ENCODE measurements around the gene PIP4K2A. TPM values are rescaled to one million over a fixed set of nuclear protein-coding genes. Genes with fewer than 3 reads are reported as not detected.

PIP4K2A gene
- total RNA-seq, 1 donor from 2014 or later: 22.4 TPM

- TF ChIP-seq, protein P1, sequence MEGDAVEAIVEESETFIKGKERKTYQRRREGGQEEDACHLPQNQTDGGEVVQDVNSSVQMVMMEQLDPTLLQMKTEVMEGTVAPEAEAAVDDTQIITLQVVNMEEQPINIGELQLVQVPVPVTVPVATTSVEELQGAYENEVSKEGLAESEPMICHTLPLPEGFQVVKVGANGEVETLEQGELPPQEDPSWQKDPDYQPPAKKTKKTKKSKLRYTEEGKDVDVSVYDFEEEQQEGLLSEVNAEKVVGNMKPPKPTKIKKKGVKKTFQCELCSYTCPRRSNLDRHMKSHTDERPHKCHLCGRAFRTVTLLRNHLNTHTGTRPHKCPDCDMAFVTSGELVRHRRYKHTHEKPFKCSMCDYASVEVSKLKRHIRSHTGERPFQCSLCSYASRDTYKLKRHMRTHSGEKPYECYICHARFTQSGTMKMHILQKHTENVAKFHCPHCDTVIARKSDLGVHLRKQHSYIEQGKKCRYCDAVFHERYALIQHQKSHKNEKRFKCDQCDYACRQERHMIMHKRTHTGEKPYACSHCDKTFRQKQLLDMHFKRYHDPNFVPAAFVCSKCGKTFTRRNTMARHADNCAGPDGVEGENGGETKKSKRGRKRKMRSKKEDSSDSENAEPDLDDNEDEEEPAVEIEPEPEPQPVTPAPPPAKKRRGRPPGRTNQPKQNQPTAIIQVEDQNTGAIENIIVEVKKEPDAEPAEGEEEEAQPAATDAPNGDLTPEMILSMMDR (IDR thresholded peaks at IDR 0.05; ENCODE audit: unreplicated experiment): no peak
- no peak for DNase-seq (ENCODE audit: low spot score, unreplicated experiment)
- Mint-ChIP-seq H3K4me3 (ENCODE audit: low read depth) (no peak overlapping the region), H3K27ac (no peak overlapping the region), H3K9me3 (ENCODE audit: low read depth) (peaks cover 3% of the 10 kb centered on the region), H3K4me1 (ENCODE audit: low read depth) (peaks cover 37% of the 10 kb centered on the region), H3K36me3 (ENCODE audit: insufficient read depth) (peaks cover 2% of the 10 kb centered on the region), H3K27me3 (no peaks in the 10 kb centered on the region)
Observed at GRCh38 chr10:22628309-22628708, 86.1 kb downstream of the PIP4K2A start.

DNA sequence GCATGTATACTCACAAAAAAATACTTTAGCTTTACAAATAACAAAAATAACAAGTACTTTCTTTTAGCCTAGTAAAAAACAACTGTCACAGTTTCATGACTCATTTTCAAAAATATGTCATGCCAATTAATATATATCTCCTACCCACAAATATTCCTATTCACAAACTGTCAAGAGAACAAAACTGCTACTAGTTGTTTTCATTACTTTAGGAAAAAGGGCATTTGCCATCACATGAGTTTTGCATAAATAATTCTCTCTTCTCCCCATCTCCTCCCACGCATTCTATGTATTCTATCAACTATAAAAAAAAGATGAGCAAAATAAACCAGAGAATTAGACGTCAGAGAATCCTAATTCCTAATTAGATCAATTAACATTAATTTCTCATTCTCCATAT lies 87.6 kb downstream of the PIP4K2A start:
- DNase-seq (ENCODE audit: low spot score, unreplicated experiment): no peak
- Mint-ChIP-seq H3K36me3 (ENCODE audit: insufficient read depth) (peaks cover 3% of the 10 kb centered on the region), H3K27me3 (no peaks in the 10 kb centered on the region), H3K4me1 (ENCODE audit: low read depth) (peaks cover 34% of the 10 kb centered on the region), H3K9me3 (ENCODE audit: low read depth) (peaks cover 3% of the 10 kb centered on the region), H3K4me3 (ENCODE audit: low read depth) (no peak overlapping the region), H3K27ac (no peak overlapping the region)
- TF ChIP-seq, protein P1 (IDR thresholded peaks at IDR 0.05; ENCODE audit: unreplicated experiment): no peak

DNA sequence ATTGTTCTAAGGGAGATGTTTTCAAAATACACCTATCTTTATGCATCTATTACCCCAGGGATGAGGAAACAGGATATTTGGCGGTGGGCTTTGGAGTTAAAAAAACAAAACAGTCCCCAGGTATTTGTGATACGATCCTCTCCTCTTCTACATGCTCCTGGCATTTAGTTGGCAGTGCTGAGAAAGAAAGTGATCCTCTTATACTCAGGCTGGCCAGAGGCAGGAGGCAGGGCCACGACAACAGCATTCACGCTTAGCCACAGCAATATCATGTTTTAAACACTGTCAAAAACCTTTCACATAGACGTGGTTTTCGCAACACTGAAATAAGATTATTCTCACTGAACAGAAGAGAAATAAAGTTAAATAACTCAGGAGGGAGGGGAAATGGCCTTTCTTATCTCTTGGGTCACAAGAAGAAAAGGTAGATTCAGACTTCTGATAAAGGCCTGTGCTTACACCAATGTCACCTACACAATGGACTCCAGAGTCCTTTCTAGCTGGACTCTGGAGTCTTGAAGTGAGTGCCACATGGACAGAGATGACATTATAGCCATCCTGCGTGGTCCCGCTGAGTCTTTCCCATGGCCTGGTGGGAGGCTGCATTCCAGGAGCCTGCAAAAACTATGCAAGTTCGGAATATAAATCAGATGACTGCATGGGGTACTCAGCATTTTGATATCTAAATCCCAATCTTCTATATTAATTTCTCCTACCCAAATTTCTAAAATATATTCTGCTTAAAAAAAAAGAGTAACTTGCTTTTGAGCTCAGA lies 88.7 kb downstream of the PIP4K2A start:
- no peak for DNase-seq (ENCODE audit: low spot score, unreplicated experiment)
- TF ChIP-seq, protein P1 (IDR thresholded peaks at IDR 0.05; ENCODE audit: unreplicated experiment): no peak
- Mint-ChIP-seq H3K9me3 (ENCODE audit: low read depth) (peaks cover 3% of the 10 kb centered on the region), H3K36me3 (ENCODE audit: insufficient read depth) (peaks cover 2% of the 10 kb centered on the region), H3K4me1 (ENCODE audit: low read depth) (peaks cover 31% of the 10 kb centered on the region), H3K27ac (peak overlapping the region; percentile 15), H3K4me3 (ENCODE audit: low read depth) (no peak overlapping the region), H3K27me3 (no peaks in the 10 kb centered on the region)

DNA sequence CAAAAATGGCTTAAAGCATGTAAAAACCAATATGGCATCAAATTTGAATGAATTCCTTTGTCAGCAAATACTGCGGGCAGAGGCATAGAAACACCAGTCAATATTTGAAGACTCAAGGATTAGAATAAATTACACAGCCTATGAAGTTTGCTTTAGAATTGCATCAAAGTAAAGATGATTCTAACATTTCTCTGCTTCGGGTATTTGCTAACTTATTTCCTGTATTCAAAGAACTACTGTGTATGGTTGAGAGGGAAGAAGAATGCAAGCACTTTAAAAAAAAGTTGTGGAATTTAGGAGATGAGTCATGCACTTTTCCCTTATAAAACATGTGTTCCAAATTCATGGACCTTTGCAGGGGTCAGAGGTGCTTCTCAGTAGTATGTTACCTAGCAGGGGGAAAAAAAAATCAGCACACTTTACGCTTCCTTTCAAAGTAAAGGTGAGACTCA lies 90.1 kb downstream of the PIP4K2A start:
- H3K27me3 Mint-ChIP-seq: no peaks in the 10 kb centered on the region
- no peak overlapping the region for H3K4me3 Mint-ChIP-seq (ENCODE audit: low read depth)
- TF ChIP-seq, protein P1 (IDR thresholded peaks at IDR 0.05; ENCODE audit: unreplicated experiment): no peak
- peaks cover 1% of the 10 kb centered on the region for H3K36me3 Mint-ChIP-seq (ENCODE audit: insufficient read depth)
- peaks cover 30% of the 10 kb centered on the region for H3K4me1 Mint-ChIP-seq (ENCODE audit: low read depth)
- no peak for DNase-seq (ENCODE audit: low spot score, unreplicated experiment)
- peaks cover 3% of the 10 kb centered on the region for H3K9me3 Mint-ChIP-seq (ENCODE audit: low read depth)
- H3K27ac Mint-ChIP-seq: no peak overlapping the region

DNA sequence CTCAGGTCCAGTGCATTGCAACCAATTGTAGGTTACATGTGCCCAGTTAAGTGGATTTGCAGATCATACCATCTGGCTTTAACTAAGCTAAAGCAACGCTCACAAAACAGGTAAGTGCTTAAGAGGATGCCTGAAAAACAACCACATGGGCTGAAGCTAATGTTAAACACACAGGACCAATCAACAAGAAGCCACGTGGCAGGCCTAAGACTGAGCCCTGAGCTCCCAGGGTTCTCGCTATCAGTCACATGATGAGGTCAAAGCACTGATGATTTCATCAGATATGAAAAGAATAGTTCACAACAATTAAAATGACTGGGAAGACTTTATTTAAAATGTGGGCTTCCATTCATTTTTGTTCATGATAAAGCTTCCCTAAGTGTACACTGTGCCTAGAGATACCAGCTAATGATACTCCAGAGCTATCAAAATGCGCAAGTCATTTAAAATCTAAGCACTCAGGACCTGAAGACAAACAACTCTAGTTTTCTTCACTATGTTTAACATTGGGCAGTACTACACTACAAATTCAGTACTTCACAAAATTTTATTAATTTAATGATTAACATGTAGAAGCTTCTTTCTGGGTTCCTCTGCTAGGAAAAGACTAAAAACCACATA lies 90.6 kb downstream of the PIP4K2A start:
- DNase-seq (ENCODE audit: low spot score, unreplicated experiment): no peak
- Mint-ChIP-seq H3K9me3 (ENCODE audit: low read depth) (no peaks in the 10 kb centered on the region), H3K36me3 (ENCODE audit: insufficient read depth) (peaks cover 1% of the 10 kb centered on the region), H3K4me3 (ENCODE audit: low read depth) (no peak overlapping the region), H3K27me3 (no peaks in the 10 kb centered on the region), H3K27ac (no peak overlapping the region), H3K4me1 (ENCODE audit: low read depth) (peaks cover 32% of the 10 kb centered on the region)
- TF ChIP-seq, protein P1 (IDR thresholded peaks at IDR 0.05; ENCODE audit: unreplicated experiment): no peak
